ENCODE data around the gene MYO18B. TPM values are rescaled to one million over a fixed set of nuclear protein-coding genes. Genes with fewer than 3 reads are reported as not detected.

The MYO18B gene
- total and polyA plus RNA-seq, 2 donors (not counting 3 experiments of a cell fraction or from before 2014, with no cell fraction given): 0.01 TPM; not detected in 1

- ChIA-PET CTCF (interaction anchor here (0.7 to 2.4 kb wide), 5 partner anchors 8 to 318 kb away, joined by 3 to 16 read pairs (median 4); no protein-coding TSS in a partner anchor), POLR2A (no interaction called here)
- no peaks in the 10 kb centered on the region for H3K4me1 ChIP-seq (ENCODE audit: control insufficient read depth, extremely low read depth, insufficient read depth, low read length)
- intact Hi-C loops (cut with micrococcal nuclease): no loop called here
- H3K4me2 ChIP-seq (ENCODE audit: insufficient read depth, low read length): no peak overlapping the region
- TF ChIP-seq JUN (IDR thresholded peaks at IDR 0.05; ENCODE audit: borderline replicate concordance, insufficient read depth, insufficient read length, low read depth) (no peak), POLR2A (IDR thresholded peaks at IDR 0.05; ENCODE audit: low read depth, low read length) (no peak), EZH2 (IDR thresholded peaks at IDR 0.05; ENCODE audit: borderline replicate concordance, low read depth, low read length, severe bottlenecking) (no peak), MAX (IDR thresholded peaks at IDR 0.05; ENCODE audit: insufficient read depth, insufficient read length) (no peak), CTCF (IDR thresholded peaks at IDR 0.05; ENCODE audit: extremely low read depth in 1 of 2, insufficient read depth in 1 of 2, low read depth in 1 of 2, low read length in 2 of 2) (no peak), GATA2 (IDR thresholded peaks at IDR 0.05; ENCODE audit: insufficient read depth, insufficient read length, low read depth, low read length) (no peak), MYC (IDR thresholded peaks at IDR 0.05; ENCODE audit: low read depth, low read length) (no peak), FOS (IDR thresholded peaks at IDR 0.05; ENCODE audit: borderline replicate concordance, insufficient read depth, low read length) (no peak), POLR2AphosphoS5 (IDR thresholded peaks at IDR 0.05; ENCODE audit: insufficient read depth, low read depth, low read length) (no peak)
- no peak overlapping the region for H3K9ac ChIP-seq (replicated peaks; ENCODE audit: extremely low read depth, insufficient read depth, low read length)
- H2AFZ ChIP-seq (ENCODE audit: low read depth, low read length): no peak overlapping the region
- DNase-seq (ENCODE audit: low read depth, low spot score): no peak
- H4K20me1 ChIP-seq (replicated peaks; ENCODE audit: control insufficient read depth, extremely low read depth, insufficient read depth, low read length): no peaks in the 10 kb centered on the region
- H3K9me3 ChIP-seq (replicated peaks; ENCODE audit: control insufficient read depth, insufficient read depth, low read length): no peaks in the 10 kb centered on the region
- no TSS peak for BruUV-seq (replicated peaks)
- no peak overlapping the region for H3K4me3 ChIP-seq (replicated peaks in 1 of 3; ENCODE audit: insufficient read depth in 1 of 3, low read depth in 1 of 3, low read length in 3 of 3)
- dilution Hi-C loops (cut with MboI; ENCODE audit: extremely low pct_ligation_motif_present, low sequenced_read_pairs): no loop called here
- no peak for FAIRE-seq
- H3K27ac ChIP-seq (ENCODE audit: insufficient read depth, low read depth, low read length): no peak overlapping the region
- H3K36me3 ChIP-seq (ENCODE audit: control insufficient read depth in 2 of 2, extremely low read depth in 1 of 2, insufficient read depth in 2 of 2, low read length in 2 of 2): no peaks in the 10 kb centered on the region
- no peaks in the 10 kb centered on the region for H3K9me1 ChIP-seq (replicated peaks; ENCODE audit: control insufficient read depth, extremely low read depth, insufficient read depth, low read length)
- no peaks in the 10 kb centered on the region for H3K27me3 ChIP-seq (ENCODE audit: control insufficient read depth in 2 of 2, insufficient read depth in 2 of 2, low read length in 2 of 2)
- no peaks in the 10 kb centered on the region for H3K79me2 ChIP-seq (ENCODE audit: control insufficient read depth, insufficient read depth, low read length)
Observed at GRCh38 chr22:25780673-25781072, 38.7 kb downstream of the MYO18B start.

Data from endothelial cell of umbilical vein (primary cell).